ENCODE measurements around the gene NRG2. TPM values are rescaled to one million over a fixed set of nuclear protein-coding genes. Genes with fewer than 3 reads are reported as not detected.
A peak's percentile ranks its signal among the peaks of the same experiment; 100 is the strongest.

Gene NRG2
- total and polyA plus RNA-seq, 8 donors, result 0.68 to 10.6 (median 7.5) TPM

DNA sequence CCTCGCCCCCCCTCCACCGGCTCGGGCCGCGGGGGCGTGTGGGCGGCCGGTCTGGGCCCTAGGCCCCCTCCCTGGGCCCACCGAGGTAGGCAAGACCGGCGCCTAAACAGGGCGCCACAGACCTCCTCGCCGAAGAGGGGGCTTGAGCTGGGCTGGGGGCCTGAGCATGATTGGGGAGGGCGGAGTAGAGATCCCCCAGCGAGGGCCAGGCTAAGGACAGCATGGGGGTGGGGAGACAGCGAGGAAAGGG lies 138.6 kb downstream of the NRG2 start:
- TF ChIP-seq, protein P1, sequence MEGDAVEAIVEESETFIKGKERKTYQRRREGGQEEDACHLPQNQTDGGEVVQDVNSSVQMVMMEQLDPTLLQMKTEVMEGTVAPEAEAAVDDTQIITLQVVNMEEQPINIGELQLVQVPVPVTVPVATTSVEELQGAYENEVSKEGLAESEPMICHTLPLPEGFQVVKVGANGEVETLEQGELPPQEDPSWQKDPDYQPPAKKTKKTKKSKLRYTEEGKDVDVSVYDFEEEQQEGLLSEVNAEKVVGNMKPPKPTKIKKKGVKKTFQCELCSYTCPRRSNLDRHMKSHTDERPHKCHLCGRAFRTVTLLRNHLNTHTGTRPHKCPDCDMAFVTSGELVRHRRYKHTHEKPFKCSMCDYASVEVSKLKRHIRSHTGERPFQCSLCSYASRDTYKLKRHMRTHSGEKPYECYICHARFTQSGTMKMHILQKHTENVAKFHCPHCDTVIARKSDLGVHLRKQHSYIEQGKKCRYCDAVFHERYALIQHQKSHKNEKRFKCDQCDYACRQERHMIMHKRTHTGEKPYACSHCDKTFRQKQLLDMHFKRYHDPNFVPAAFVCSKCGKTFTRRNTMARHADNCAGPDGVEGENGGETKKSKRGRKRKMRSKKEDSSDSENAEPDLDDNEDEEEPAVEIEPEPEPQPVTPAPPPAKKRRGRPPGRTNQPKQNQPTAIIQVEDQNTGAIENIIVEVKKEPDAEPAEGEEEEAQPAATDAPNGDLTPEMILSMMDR (IDR thresholded peaks at IDR 0.05), result no peak
- H3K27ac ChIP-seq, result no peak overlapping the region
- H3K27me3 ChIP-seq, result peaks cover 37 to 64% of the 10 kb centered on the region in 2 donors
- H3K9me3 ChIP-seq, result no peaks in the 10 kb centered on the region
- intact Hi-C loops (cut with DNase I), result no loop called here
- DNase-seq (no peak), ATAC-seq (no peak)
- peak overlapping the region; percentile 26 to 33 for H3K4me3 ChIP-seq
- peaks cover 12 to 14% of the 10 kb centered on the region in 2 donors for H3K4me1 ChIP-seq
- no peaks in the 10 kb centered on the region for H3K36me3 ChIP-seq

DNA sequence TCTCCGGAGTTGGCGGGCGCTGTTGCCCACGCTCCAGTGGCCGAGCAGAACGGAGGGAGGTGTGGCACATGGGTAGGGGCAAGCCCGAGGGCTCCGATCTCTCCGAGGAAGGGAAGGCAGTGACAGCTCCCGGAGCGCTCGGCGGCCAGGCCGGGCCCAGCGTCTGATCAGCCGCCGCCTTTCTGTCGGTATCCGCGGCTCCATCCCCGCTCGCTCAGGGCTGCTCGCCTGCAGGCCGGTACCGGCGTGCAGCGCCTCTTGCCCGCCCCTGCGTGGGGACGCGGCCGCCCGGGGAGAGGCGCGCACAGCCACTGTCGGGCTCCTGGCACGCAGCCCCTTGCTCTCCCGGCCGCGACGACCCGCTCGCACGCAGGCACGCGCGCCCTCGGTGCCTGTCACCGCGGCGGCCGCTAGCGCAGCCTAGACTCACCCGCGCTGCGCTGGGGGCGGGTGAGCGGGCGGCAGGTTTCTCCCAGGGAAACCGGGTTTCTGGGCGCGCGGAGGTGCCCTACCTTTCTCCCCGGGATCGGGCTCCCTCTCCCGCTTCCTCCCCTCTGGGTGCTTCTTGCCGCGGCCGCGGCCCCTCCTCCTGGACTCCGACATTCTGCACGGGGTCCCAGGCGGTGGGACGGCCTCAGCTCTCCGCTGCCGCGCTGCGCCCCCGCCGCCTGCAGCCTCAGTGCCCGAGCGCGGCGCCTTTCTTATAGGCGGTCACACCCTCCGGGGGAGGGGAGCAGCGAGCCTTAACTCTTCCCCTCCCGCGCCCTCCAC lies 139.1 kb downstream of the NRG2 start:
- peak overlapping the region; percentile 26 to 33 for H3K4me3 ChIP-seq
- TF ChIP-seq, protein P1 (IDR thresholded peaks at IDR 0.05), result no peak
- peaks cover 12 to 14% of the 10 kb centered on the region in 2 donors for H3K4me1 ChIP-seq
- intact Hi-C loops (cut with DNase I), result no loop called here
- no peak overlapping the region for H3K27ac ChIP-seq
- ATAC-seq, result peak; percentile 52
- peak in 3 of 4 donors; percentile 66 to 77 (median 73) for DNase-seq
- H3K36me3 ChIP-seq, result no peaks in the 10 kb centered on the region
- no peaks in the 10 kb centered on the region for H3K9me3 ChIP-seq
- peaks cover 37 to 64% of the 10 kb centered on the region in 2 donors for H3K27me3 ChIP-seq

DNA sequence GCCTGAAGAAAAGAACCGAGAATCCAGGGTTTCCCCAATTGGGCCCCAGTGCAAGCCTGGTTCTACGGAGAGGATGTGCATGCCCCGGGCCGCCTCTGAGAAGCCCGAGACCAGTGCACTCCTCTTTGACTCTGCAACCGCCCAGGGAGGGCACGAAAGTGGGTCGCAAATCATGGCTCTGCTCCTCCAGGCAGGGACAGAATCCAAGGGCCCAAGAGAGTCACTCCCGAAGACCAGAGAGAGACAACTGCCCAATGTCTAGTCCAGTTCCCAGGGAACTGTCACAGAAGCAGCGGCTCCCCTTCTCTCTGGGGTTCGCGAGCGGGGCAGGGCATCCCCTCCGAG lies 139.7 kb downstream of the NRG2 start:
- intact Hi-C loops (cut with DNase I), result no loop called here
- Histone ChIP-seq H3K27me3 (peaks cover 37 to 64% of the 10 kb centered on the region in 2 donors), H3K4me3 (peak overlapping the region; percentile 26 to 33), H3K36me3 (no peaks in the 10 kb centered on the region), H3K4me1 (peaks cover 12 to 14% of the 10 kb centered on the region in 2 donors), H3K9me3 (no peaks in the 10 kb centered on the region), H3K27ac (no peak overlapping the region)
- TF ChIP-seq, protein P1 (IDR thresholded peaks at IDR 0.05), result no peak
- ATAC-seq (no peak), DNase-seq (no peak)

DNA sequence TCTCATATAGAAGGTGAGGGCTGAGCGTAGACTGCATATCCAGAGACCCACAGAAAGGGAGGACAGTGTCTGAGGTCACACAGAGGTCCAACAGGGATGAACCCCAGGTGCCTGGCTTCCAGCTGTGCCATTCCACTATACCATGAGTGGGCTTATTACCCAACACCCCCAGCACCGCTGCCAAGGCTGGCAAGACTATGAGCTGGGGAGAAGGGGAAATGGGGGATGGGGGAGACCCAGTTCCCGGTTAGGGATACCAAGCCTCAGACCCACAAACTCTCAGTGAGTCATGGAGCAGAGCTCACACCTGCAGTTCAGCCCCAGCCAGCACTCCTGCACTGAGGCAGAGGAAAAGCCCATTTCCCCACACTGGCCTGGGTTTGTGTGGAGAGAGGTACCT lies 141.1 kb downstream of the NRG2 start:
- ATAC-seq, result no peak
- TF ChIP-seq, protein P1 (IDR thresholded peaks at IDR 0.05), result no peak
- Histone ChIP-seq H3K9me3 (no peaks in the 10 kb centered on the region), H3K27me3 (peaks cover 37 to 64% of the 10 kb centered on the region in 2 donors), H3K36me3 (no peaks in the 10 kb centered on the region), H3K27ac (no peak overlapping the region), H3K4me1 (peaks cover 12 to 14% of the 10 kb centered on the region in 2 donors), H3K4me3 (no peak overlapping the region)
- DNase-seq, result no peak
- intact Hi-C loops (cut with DNase I), result no loop called here

DNA sequence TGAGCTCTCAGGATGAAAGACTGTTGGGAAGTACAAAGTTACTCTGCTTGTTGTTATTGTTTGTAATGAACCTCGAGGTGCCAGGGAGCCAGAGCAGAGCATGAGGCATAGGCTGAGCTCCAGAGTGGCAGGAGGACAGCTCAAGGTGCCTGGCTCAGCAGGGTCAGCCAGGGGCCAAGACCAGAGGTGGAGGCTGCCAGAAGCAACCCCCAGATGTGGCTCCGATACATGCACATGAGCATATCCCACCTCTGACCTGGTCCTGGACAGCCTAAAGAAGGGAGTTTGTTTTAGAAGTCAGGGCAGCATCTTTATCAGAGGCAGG lies 141.9 kb downstream of the NRG2 start:
- peaks cover 12 to 14% of the 10 kb centered on the region in 2 donors for H3K4me1 ChIP-seq
- no peak overlapping the region for H3K27ac ChIP-seq
- no peaks in the 10 kb centered on the region for H3K36me3 ChIP-seq
- peaks cover 37 to 58% of the 10 kb centered on the region in 2 donors for H3K27me3 ChIP-seq
- TF ChIP-seq, protein P1 (IDR thresholded peaks at IDR 0.05), result no peak
- H3K9me3 ChIP-seq, result no peaks in the 10 kb centered on the region
- ATAC-seq (no peak), DNase-seq (no peak)
- H3K4me3 ChIP-seq, result no peak overlapping the region
- intact Hi-C loops (cut with DNase I), result no loop called here
